Measurements from ENCODE around the gene RNF157.
A peak's percentile ranks its signal among the peaks of the same experiment; 100 is the strongest.

Gene RNF157

GRCh38 chr17:76155988-76156661 is 84.2 kb downstream of the RNF157 start:
- no peak for DNase-seq

- no peak for DNase-seq
Observed at GRCh38 chr17:76154936-76155845, 85.1 kb downstream of the RNF157 start.

- no peak for DNase-seq
Observed at GRCh38 chr17:76154292-76154691, 86.0 kb downstream of the RNF157 start.

GRCh38 chr17:76153640-76154039 is 86.7 kb downstream of the RNF157 start:
- DNase-seq: no peak

- DNase-seq: no peak
Observed at GRCh38 chr17:76153202-76153601, 87.1 kb downstream of the RNF157 start.

DNA sequence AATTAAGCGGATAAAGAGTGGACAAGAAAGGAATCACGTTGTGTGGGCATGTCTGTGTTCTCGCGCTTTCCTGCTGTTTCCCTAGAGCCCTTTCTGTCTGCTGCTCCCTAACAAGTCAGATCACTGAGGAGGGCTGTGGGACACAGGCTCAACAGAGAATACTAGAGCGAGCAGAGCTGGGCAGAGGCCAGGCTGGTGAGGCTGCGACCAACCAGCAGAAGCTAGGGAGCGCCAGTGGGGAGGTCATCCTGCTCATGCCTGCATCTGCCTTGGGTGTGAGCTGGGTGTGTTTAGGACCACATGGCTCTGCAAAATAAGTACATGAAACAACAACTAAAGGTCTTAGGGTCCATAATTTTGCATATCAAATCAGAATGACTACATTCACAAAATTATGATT is 87.7 kb downstream of the RNF157 start:
- no peak for DNase-seq

DNA sequence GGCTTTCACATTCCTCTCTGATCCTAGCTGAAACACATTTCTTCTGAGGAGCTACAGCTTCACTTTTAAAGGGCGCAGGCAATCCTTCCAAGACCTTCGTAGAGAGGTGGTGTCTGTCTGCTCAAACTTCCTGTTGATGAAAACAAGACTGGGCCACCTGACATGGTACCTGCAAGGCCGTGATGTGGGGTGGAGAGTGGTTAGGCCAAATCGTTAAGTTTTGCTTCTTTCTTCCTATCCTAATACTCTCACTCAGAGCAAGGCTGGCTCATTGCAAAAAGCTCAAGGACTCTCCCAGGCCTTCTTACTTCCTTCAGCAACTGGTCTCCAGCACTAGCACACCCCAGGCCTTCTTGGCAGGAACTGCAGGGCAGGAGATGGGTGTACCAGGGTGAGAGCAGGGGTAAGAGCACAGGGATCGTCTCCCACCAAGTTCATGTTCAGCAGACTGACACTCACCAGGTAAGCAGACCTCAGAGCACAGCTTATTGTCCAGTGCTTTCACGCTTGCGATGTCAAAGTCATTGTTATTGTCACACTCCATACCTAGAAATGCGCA is 88.3 kb downstream of the RNF157 start:
- no peak for DNase-seq

- DNase-seq: no peak
Observed at GRCh38 chr17:76150712-76151622, 89.3 kb downstream of the RNF157 start.

GRCh38 chr17:76149214-76149613 is 91.1 kb downstream of the RNF157 start:
- no peak for DNase-seq

DNA sequence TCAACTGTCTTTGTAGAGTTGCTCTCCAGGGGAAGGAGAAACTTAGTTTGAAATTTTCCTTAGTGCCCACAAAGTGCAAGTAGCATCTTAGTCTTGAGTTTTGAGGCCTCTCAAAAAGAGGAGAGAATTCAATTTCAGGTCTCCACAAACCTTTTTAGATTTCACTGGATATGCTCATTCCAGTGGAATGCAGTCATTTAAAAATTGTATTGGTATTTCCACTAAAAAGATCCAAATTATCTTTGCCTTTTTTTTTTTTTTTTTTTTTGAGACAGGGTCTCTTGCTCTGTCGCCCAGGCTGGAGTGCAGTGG is 92.3 kb downstream of the RNF157 start:
- no peak for DNase-seq

DNA sequence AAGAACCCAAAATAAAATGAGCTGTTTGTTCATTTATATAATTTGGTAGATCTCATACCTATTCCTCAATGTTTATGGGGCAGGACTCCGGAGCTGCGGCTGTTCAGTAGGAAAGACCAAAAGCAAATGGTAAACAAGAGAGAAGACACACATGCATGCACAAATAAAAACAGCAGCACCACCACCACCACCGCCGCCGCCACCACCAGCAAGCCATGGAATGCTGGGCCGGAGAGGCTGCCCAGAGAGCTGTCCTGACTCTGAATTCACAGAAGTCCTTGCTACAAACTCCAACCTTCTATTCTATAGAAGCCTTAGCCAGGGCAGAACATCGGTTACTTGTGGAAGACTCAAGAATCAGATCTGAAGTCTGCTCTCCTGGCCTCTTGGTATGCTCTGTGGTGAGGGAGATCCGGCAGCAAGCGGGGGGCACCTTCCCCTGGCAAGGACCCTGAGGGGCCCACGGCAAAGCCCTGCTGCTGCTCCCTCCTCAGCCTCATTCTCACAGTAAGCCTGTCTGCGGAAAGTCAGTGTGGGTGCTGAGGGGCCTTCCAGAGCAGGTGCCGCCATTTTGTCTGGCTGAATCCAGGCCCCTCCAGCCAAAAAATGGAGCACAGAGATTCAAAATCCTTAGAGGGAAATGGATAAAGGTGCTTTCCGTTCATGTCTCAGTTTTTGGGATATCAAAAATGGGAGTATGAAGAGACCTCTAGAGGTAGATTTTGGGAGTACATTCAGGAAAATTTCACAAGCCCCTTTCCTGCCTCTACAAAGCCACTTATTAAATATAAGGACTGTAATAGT is 92.9 kb downstream of the RNF157 start:
- DNase-seq: no peak

- no peak for DNase-seq
Observed at GRCh38 chr17:76146053-76146851, 94.0 kb downstream of the RNF157 start.

DNA sequence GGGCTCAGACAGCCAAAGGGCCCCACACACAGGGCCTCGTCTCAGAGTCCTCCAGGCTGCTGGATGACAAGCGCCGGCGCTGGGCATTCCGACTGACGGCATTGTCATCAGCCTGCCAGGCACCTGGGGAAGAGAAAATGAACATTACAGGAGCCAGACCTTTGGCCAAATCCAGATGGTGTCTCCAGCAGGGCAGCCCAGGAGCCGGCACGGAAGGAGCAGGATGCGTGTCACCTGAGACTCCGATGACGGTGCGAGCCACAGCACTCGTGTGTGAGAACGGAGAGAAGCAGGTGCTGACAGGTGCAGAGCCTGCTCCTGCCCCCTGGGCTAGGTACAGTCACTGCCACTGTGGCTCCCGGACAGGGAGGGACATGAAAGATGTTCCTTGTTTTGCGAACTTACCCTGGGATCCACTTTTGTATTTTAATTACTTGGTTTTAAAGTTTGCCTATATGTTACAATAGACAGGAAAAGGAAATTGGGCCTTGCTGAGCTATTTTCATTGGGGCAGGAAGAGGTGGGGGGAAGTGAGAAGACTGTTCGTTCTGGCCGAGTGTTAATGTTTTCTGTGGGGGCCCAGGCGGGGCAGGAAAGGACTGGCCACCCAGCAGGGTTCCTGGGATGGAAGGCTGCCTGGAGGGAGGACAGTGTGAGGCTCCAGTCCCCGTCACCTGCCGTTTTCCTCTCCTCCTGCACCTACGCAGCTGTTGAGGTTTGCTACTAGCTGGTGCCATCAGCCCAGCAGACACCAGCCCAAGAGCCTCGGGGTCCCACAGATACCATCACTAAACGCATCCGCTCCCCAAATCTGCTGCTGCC is 94.9 kb downstream of the RNF157 start:
- DNase-seq: peak; percentile 26

DNA sequence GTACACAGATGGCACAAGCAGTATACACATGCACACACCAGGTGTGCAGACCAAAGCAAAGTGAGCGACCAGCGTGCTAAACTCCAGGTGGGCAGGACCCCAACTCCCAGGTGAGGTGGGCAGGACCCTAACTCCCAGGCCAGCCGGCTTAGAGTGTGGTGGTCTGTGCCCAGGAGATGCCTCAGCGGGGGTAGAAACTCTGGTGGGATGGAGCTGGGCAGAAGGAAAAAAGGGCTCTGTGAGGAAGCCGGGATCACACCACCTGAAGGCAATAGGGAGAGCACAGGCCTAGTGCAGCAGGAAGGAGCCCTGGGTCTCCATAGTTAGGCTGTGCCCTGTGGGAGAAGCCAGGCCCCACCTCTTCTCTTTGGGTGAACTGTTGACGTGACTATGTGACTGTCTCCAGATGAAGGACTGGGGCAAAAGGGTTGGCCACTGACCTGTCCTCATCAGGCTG is 97.7 kb downstream of the RNF157 start:
- DNase-seq: no peak

DNA sequence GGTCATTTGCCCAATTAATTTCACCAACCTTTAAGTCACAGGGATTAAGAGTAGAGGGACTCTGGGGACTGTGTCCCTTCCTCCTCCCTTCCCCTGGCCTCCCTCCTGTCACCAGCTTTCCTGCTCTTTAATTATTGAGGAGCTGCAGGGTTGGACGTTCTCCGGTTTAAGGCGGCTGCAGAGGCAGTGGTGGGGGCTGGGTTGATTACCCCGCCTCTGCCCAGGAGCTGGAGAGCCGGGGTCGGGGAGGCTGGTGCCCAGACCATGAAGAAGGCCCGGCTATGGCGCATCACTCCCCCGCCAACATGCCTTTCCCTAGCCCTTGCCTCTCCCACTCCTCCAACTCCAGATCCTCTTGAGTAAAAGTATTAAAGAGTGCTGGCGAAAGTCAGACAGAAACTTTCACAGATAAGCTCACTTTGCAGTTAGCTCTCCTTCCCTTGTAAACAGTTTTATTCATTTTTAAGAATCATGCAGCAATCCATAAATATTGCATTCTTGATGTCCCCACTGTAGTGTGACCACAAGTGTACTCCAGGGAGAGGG is 98.2 kb downstream of the RNF157 start:
- no peak for DNase-seq

GRCh38 chr17:76141212-76142038 is 98.9 kb downstream of the RNF157 start, which contains the start of gene FOXJ1:
FOXJ1 (minus strand) TSS chr17:76141245; CDS start chr17:76140395, 850 bp downstream.
- DNase-seq: peak; percentile 89

DNA sequence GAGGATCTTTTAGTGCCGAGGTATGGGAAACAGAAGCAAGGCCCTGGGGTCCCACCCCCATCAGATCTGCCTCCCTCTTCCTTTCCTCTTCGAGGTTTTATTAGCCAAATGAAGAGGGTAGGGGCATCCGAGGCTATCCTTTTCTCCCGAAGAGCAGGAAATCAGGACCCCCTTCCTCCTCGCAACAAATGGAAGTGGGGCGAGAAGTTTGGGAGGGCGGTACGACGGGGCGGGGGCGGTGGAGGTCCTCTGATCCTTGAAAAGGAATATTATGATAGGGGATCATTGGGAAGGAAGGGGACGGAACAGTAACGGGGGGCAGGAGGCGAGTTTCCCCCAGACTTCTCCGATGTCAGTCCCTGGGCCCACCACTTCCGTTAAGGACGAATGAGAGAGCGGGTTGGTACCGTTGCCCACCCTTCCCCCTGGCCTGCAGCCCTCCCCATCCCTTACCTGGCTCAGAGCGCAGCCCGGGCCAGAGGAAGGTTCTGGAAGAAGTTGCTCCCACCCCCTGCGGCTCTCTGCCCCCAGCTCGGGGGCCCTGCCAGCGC is 99.6 kb downstream of the RNF157 start:
- DNase-seq: no peak

All from effector CD8-positive, alpha-beta T cell (primary cell).